GM10248 (cell line): Measurements from ENCODE around the gene SLC51B.
"Not testable (repeated sequence)": the region's sequence is repeated elsewhere in the genome, so short reads cannot be mapped to it uniquely, and the experiment has no call there.

Source experiments
- CTCF ChIA-PET: fragments of 300-600 bp; sonication (Branson Sonifier 250); formaldehyde crosslinking; extraction: SDS; loops from one replicate; lab custom pipeline; 2021; ENCODE audit warnings: antibody characterized with exemption; lab: Yijun Ruan, JAX
- POLR2A ChIA-PET: fragments of 350-650 bp; sonication (Branson Sonifier 250); formaldehyde crosslinking; extraction: SDS; loops from one replicate; lab custom pipeline; 2020; ENCODE audit warnings: antibody characterized with exemption; lab: Yijun Ruan, JAX
- DNase-seq: peaks from one replicate; pipeline ENCODE4 v3.0.0; 2012; ENCODE audit errors: extremely low spot score
- TF ChIP-seq, protein P1 (sequence below): IDR thresholded peaks from 2 replicates; pipeline ENCODE4 v1.5.1; 2012; ENCODE audit warnings: mild to moderate bottlenecking, low read depth; ENCODE audit errors: extremely low read depth, missing control alignments, control extremely low read depth

Gene SLC51B

DNA sequence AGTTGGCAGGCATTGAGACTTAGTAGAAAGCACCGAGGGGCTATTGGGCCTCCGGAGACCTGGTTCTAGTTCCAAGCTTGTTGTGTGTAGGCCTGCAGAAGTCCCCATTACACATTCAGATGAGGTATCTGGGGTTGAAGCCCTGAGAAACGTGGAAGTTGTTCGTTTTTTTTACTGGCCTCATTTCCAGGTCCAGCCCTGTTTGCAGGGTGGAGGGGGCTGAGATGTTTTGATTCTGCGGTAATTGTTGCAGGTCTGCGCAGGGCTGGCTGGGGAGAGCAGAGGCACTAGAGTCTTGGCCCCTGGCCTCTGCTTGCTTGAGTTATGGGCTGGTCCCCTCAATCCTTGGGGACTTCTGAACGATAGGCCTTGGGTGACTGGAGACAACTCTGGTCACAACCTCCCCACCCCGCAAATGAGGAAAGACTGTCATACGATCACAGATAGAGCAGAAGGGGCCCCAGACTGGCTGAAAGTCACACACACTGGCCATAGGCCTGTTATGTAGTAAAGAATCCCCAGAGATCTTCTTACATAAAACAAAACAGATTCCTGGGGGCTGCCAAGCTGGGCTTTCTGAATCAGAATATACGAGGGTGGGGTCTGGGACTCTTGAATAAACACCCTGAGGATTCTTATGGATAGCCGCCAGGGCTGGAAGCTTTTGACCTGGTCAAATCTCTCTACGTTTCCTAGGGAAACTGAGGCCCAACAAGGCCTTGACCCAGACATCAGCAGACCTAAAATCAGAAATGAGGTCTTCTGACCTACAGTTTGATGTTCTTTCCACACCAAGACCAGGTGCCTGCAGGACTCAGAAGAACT is 47.0 kb downstream of the SLC51B start:
- TF ChIP-seq, protein P1, sequence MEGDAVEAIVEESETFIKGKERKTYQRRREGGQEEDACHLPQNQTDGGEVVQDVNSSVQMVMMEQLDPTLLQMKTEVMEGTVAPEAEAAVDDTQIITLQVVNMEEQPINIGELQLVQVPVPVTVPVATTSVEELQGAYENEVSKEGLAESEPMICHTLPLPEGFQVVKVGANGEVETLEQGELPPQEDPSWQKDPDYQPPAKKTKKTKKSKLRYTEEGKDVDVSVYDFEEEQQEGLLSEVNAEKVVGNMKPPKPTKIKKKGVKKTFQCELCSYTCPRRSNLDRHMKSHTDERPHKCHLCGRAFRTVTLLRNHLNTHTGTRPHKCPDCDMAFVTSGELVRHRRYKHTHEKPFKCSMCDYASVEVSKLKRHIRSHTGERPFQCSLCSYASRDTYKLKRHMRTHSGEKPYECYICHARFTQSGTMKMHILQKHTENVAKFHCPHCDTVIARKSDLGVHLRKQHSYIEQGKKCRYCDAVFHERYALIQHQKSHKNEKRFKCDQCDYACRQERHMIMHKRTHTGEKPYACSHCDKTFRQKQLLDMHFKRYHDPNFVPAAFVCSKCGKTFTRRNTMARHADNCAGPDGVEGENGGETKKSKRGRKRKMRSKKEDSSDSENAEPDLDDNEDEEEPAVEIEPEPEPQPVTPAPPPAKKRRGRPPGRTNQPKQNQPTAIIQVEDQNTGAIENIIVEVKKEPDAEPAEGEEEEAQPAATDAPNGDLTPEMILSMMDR, result no peak
- DNase-seq, result no peak
- POLR2A ChIA-PET, result no interaction called here
- CTCF ChIA-PET, result interaction anchor here (1.0 to 2.1 kb wide), 3 partner anchors 10 to 58 kb away, joined by 3 to 6 read pairs (median 3); no protein-coding TSS in a partner anchor

DNA sequence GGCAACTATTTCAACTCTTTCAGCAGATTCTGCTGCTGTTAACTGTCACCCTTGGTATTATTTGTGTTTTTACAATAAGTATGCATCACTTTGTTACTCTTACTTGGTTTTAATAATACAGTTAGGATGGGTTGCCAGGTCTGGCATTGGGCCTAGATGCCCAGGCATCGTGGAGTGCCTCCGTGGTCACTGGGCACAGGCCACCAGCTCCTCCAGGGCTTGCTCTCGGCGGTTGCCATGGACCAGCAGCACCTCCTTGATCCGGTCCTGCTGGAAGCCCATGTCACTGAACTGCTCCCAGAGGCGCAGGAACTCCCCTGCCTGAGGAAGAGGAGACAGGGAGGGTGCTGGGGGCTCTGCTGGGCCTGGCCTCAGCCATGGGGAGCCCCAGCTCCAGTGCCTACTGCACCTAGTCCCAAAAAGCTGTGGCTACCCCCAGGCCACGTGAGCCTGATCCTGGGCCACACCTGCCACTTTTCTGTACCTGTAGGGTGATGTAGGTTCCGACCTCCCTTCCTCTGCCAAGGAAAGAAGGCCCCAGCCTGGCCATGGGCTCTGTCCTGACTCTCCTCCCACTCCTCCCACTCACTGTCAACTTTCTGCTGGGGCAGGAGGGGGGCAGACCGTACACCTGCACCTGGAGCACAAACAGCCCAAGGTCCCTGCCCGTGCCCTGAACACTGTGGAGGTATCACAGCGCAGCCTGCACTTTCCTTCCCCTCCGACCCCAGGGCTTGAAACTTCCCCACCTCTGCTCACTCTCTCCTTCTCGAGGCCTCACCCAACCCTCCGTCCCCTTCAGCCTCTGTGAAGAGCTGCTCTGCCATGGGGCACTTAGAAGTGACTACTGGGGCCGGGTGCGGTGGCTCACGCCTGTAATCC is 48.0 kb downstream of the SLC51B start:
- POLR2A ChIA-PET, result no interaction called here
- CTCF ChIA-PET, result interaction anchor here (2.1 kb wide), 1 partner anchor 9 kb away, joined by 6 read pairs; no protein-coding TSS in a partner anchor
- TF ChIP-seq, protein P1, result no peak
- no peak for DNase-seq

DNA sequence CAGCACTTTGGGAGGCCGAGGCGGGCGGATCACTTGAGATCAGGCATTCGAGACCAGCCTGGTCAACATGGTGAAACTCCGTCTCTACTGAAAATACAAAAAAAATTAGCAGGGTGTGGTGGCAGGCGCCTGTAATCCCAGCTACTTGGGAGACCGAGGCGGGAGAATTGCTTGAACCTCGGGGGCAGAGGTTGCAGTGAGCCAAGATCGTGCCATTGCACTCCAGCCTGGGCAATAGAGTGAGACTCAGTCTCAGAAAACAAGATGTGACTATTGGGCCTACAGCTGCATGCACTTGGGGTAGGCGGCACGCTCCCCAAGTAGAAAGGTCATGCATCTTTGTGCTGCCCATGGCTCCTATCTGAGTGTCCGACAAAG is 48.6 kb downstream of the SLC51B start:
- CTCF ChIA-PET, POLR2A ChIA-PET, DNase-seq: not testable (repeated sequence)

DNA sequence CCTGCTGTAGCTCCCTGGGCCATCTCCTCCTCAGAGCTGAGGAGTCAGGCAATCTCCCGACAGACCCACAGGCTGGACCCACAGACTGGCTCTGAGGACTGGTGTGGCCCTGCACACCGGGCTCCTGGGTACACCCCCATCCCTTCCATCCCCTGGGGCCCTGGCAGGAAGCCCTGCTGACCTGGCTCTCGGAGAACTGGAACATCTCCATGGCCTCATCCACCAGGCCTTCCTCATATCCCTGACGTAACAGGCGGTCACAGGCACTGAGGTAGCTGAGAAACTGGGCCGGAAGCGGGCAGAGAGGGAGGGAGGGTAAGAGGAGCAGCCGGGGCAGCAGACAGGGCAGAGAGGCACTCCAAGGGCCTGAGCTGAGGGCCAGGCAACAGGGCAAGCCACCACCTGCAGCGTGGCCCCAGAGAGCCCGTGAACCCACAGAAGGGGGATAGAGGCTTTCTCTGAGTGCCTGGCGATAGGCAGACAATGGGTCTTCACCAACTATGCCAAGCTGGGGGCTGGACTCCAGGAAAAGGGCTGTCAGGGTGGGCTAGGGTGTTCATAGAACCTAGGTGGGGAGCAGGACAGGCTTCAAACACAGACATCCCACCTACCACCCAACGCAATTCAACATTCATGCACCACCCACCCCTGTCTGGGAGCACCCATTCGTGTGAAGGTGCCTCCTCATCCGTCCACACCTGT is 49.3 kb downstream of the SLC51B start:
- TF ChIP-seq, protein P1, result no peak
- DNase-seq, result no peak
- ChIA-PET CTCF (interaction anchor here (1.6 kb wide), 1 partner anchor 41 kb away, joined by 7 read pairs; no protein-coding TSS in a partner anchor), POLR2A (no interaction called here)

DNA sequence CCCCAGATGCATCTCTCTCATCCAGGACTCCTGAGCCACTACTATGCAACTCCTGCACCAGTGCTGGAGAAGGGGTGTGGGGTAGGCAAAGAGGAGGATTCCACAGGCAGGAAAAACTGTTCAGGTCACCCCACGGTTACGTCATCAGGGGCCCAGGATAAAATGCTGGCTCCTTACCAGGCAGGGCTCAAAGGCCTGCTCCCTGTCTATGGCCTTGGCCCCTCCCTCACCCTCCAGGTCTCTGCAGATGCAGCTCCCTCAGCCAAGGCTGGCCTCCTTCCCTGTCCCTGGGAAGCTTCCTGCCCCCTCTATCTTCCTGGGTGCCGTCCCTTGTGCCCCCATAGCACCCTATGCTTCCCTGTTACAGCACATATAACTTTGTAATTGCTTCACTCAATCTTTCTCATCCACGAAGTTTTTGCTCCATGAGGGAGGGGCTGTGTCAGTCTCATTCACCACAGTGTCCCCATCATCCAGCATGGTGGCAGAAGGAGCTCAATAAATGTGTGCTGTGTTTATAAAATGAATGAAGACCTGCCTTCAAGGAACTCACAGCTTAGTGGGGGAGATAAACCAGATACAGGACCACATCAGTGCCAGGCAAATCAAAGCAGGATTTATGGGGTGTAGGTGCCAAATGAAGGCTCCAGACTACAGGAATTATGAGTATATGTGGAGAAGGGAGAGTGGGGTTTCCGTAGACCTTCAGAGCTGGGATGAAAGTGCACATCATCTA is 50.0 kb downstream of the SLC51B start:
- no peak for DNase-seq
- ChIA-PET CTCF (interaction anchor here (1.4 to 1.6 kb wide), 2 partner anchors 9 to 42 kb away, joined by 5 to 7 read pairs; no protein-coding TSS in a partner anchor), POLR2A (no interaction called here)
- TF ChIP-seq, protein P1, result no peak

DNA sequence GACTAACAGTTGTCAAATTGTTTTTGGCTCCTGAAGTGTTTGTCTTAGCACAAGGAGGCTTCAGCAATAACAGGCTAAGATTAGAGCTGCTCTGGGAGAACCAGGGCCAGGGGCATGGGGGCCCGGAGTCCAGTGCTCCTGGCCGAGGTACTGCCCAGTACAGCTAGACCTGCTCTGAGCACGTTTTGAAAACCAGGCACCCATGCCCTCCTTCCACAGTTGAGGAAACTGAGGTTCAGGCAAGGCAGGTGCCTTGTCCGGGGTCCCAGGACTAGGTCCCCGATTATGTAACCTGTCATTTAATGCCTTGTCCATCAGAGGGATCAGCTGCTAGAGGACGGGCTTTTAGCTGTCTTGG is 50.5 kb downstream of the SLC51B start:
- DNase-seq, result no peak
- CTCF ChIA-PET, result interaction anchor here (1.4 to 1.6 kb wide), 2 partner anchors 9 to 43 kb away, joined by 5 to 7 read pairs; no protein-coding TSS in a partner anchor
- TF ChIP-seq, protein P1, result no peak
- POLR2A ChIA-PET, result no interaction called here
